Sigmoid colon (tissue), 4 donors: Measurements from ENCODE around the gene GPR142.

Experiments used
- POLR2A ChIP-seq, 2 donors: fragments of 450-650 bp; IDR thresholded peaks; one replicate each; pipeline ENCODE4 v1.6.1; 2016; ENCODE audit warnings: antibody characterized with exemption in 2 of 2, mild to moderate bottlenecking in 2 of 2, moderate library complexity in 2 of 2
- POLR2AphosphoS5 ChIP-seq, 4 donors: sonication (generic); formaldehyde crosslinking; IDR thresholded peaks; one replicate each; pipeline ENCODE4 v1.6.1; 2017; ENCODE audit warnings: antibody characterized with exemption in 4 of 4
- TF ChIP-seq, protein P1 (sequence below), 4 experiments: fragments of 450-650 bp in 3 of 4; fragments of 200-600 bp in 1 of 4; IDR thresholded peaks; one replicate each; pipeline ENCODE4 v1.5.1; 2016 to 2019; ENCODE audit warnings: antibody characterized with exemption in 4 of 4, mild to moderate bottlenecking in 3 of 4, moderate library complexity in 2 of 4

DNA sequence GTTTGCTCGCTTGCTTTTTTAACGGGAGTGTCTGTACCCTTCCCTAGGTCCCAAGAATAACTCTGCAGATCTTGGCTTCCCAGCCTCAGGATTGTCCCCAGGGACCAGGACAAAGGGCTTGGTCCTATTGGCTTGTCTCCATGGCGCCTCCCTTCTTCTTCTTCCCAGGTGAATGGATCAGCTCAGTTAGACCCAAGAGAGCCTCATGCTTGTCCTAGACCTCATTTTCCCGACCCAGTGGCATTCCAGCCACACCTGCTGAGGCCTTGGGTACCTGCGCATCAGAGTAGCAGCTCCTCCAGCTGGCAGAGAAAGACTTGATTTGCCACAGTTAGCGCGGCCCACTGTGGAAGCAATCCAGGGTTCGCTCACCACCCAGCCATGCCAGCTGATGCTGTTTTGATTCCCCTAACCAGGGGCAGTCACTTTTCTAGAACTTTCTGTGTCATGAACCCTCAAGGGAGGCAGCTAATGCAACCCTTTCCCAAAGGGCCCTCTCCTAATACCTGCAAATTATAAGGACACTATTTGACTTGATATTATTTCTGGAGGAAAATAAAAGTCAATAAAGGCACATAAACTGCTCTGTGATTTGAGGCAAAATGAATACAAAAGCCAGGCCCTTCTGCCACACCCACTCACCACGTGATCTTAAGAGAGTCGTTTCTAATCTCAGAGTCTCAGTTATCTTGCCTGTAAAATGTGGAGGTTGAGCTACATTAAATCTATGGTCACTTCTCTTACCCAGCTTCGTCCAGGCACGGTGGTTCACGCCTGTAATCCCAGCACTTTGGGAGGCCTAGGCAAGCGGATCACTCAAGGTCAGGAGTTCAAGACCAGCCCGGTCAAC lies 13.9 kb downstream of the GPR142 start:
- TF ChIP-seq, protein P1, sequence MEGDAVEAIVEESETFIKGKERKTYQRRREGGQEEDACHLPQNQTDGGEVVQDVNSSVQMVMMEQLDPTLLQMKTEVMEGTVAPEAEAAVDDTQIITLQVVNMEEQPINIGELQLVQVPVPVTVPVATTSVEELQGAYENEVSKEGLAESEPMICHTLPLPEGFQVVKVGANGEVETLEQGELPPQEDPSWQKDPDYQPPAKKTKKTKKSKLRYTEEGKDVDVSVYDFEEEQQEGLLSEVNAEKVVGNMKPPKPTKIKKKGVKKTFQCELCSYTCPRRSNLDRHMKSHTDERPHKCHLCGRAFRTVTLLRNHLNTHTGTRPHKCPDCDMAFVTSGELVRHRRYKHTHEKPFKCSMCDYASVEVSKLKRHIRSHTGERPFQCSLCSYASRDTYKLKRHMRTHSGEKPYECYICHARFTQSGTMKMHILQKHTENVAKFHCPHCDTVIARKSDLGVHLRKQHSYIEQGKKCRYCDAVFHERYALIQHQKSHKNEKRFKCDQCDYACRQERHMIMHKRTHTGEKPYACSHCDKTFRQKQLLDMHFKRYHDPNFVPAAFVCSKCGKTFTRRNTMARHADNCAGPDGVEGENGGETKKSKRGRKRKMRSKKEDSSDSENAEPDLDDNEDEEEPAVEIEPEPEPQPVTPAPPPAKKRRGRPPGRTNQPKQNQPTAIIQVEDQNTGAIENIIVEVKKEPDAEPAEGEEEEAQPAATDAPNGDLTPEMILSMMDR (IDR thresholded peaks at IDR 0.05) = peak in 1 of 4 experiments; percentile 0
- TF ChIP-seq POLR2A (IDR thresholded peaks at IDR 0.05) (no peak), POLR2AphosphoS5 (IDR thresholded peaks at IDR 0.05) (no peak)
